Stimulated activated CD8-positive, alpha-beta memory T cell treated with anti-CD3 and anti-CD28 coated beads, Interleukin-12 subunit alpha, Interleukin-12 subunit beta, amount 100 ng/mL, for 24 hours (primary cell): Measurements from ENCODE around the gene SMPD3.

Experiments used
- DNase-seq: peaks from one replicate; pipeline ENCODE4 v3.0.0-alpha.2; 2020; ENCODE audit errors: extremely low read depth

Gene SMPD3

DNA sequence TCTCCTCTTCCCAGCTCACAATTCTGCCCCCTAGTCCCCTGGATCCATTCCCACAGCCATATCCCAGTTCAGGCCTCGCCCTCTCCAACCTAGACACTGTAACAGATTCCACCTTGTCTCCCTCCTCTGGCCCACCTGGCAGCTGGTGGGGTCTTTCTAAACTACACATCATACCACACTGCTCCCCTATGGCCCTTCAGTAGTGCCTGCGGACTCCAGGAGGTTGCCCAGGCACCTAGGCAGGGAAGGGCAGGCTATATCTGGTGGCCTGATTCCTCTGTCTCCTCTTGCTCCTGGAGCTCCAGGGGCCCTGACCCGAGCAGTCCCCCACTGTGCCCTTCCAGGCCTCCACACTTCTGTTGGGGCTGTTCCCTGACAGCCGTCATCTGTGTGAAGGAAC, 64.5 kb downstream of the SMPD3 start:
- DNase-seq = no peak

DNA sequence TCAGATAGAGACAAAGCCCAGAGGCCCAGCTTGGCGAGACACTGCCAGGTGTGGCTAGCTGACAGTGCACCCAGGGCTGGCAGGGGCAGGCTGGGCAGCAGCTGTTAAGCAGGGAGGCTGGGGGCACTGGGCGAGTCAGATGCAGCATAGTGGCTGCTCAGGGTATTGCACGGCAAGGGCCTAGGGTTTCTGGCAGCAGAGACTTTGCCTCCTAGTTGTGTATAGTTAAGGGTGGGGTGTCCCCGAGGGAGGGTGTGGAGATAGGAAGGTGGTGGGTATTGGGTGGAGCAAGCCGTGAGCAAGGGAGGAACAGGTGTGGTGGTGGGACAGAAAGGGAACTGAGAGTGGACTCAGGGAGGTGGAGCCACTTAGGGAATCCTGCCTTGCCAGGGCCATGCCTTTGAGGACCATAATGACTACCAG, 66.0 kb downstream of the SMPD3 start:
- DNase-seq = no peak

DNA sequence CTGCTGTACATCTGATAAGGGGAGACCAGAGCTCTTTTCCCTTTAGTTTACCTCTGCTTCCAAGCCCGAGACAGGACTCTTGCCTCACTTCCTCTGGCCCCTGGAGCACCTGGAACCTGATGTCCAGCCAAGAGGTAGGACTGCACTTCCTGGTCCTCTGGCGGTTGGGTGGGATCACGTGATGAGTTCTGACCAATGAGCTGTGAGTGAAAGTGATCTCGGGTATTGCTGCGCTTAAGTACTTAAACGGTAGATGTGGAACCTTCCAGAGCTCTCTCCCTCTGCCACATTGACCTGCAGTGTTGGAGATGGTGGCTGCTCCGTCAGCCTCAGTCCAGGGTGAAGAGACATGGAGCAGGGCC, 67.0 kb downstream of the SMPD3 start:
- DNase-seq = no peak

DNA sequence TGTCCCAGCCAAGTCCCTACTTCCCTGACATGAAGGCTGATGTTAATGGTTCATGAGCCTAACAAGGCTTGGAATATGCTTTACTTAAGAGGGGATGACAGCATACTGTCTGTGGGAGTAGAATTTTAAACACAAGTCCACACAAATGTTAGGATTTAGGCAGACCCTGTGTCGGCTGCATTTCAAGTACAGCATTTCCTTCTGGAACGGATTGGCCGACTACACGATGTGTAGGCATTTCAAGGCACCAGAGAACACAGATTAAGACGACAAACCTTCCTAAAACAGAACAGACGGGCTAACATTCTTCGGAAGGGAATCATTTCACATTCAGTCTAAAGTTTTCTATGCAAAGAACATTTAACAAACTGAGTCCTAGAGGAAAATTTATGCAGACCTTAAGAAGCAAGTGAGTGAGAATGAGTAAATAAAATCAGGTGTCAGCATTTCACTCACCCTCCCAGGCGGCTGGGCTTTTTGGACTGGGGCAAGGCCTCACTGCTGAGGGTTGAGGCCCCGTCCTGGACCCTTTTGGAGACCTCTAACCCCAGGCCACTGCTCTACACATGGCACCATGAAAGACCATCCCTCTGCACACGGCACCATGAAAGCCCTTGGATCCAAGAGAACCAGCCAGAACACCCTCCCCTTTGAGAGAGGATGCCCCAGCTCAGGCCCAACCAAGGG, 67.5 kb downstream of the SMPD3 start:
- no peak for DNase-seq

DNA sequence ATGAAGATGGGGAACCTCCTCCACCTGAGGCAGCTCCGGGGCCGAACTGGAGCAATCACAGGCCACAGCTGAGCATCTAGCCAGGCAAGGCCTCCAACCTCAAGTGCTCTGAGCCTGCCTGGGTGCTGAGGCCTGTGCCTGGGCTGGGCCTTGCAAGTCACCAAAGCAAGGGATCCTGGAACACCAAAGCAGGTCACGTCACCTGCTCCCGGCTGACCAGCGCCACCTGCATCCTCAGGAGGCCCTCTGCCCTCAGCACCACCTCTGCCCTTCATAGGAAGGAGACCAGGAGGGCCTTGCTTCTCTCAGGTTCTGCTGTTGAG, 68.0 kb downstream of the SMPD3 start:
- no peak for DNase-seq

DNA sequence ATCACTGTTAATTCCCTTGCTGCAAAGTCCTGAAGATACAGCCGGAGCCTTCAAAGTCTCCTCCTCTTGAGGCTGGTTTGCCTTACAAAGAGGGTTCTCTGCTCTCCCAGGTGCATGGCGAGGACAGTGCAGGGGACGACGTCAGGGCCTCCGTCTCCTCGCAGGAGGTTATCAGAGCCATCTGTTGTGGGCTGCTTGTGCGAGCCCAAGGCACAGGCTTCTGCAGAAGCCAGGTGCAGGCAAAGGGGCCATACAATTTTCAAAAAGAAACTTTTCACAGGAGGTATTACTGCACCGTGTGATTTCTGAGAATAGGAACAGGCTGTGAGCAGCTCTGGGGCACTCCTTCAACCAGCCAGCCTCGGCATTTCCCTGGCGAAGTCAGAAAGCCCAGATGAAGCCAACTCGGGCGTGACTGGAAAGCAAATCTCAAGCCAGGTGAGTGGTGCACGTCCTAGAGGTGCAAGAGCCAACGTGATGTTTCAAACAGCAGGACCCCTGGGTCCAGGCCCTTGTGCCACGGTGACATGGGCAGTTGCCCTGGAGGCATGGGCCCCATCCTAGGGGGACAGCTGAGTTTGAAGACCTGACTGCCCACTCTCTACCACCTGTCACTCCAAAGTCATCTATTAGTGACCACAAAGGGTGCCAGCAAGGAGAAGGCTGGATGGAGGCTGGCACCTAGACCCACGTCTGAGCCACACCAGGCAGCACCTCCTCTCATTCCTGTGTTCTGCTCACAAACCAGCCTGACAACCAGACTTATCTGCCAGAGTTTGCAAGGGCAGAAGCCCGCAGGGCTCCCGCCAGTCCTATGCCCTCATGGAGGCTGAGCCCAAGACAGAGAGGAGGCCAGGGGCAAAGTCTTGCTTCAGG, 68.6 kb downstream of the SMPD3 start:
- no peak for DNase-seq

DNA sequence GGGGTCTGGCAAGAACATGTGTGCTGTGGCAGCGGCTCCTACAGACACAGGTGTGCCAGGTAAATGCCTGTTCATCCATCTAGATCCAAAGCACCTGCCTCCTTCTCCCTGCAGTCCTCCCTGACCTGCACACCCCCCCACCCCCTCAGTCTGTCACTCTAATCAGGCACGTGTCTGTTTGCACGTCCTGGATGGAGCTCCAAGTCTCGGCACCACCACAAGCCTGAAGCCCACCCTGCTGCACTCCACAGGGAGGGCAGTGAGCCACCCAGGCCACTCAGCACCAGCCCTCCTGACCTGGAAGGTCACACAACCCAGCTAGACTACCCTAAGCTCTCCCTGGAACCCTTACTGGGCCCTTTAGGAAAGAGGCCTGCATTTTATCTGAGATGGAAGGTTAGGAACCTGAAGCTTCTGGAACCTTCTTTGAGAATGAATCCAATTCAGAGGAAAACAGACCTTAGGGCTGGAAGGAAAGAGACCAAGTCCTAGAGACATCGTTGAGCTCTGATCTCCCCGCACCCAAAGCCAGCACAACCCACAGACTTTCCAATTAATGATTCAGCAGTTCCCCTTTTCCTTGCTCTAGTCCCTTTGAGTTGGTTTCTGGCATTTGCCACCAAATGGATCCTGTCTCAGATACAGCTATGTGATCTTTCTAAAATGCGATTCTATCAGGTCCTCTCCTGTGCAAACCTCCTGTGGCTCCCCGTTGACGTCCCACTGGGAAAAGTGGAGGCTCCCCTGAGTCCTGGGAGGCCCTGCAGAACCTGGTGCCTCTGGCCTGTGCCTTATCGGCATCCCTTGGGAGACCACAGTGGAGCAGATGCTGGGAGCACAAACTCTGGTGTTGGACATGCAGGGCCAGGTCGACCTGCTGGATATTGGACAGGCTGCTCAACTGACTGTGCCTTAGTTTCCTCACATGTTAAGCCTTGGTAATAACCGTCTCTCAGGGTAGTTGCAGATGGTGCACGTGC, 69.6 kb downstream of the SMPD3 start:
- DNase-seq = no peak

DNA sequence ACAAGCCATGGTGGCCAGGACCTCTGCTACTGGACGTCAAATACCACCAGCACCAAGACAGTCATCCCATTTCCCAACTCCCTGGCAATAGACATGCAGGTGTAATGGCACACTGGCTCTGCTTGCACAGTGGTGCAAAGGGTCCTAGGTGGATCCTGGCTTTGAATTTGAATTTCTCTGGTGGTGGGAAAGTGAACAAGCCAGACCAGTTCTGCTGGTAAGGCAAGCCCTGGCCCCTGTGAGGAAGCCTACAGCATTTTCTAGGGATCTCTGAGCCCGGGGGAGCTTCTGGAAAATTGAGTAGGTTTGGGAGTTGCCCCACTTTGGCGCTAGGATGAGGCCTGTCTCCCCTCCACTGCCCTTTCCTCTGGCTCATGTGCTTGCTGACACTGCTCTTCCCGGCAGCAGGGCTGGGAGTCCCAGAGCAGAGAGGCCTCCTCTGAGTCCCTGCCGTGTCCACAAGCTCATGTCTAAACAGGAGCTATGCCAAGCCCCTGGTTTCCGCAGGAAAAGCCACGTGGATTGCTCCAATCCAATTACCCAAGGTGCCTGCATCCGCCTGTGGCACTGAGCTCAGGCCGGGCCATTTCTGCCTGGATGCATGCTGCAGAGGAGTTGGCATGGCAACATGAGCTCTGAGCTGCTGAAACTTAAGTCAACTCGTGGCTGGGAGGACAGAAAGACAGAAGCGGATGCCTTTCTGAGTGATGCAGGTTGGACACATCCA, 70.5 kb downstream of the SMPD3 start:
- DNase-seq = no peak

DNA sequence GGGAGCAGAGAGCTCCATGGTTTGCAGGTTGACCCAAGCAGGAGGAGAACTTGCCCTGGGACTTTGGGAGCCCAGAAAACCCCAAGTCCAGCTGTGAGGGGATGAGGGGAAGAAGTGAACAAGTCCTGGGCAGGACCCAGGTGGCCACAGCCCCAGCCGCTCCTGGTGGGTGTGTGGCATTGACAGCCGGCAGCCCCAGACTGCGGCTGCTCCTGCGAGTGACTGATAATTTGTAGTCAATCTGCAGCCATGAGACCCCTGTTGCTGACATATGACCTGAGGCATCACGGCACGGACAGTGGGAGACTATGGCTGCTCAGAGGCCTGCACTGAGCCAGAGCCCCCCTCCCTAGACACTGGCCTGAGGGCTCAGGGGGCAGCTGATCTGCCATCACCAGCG, 71.1 kb downstream of the SMPD3 start:
- no peak for DNase-seq

DNA sequence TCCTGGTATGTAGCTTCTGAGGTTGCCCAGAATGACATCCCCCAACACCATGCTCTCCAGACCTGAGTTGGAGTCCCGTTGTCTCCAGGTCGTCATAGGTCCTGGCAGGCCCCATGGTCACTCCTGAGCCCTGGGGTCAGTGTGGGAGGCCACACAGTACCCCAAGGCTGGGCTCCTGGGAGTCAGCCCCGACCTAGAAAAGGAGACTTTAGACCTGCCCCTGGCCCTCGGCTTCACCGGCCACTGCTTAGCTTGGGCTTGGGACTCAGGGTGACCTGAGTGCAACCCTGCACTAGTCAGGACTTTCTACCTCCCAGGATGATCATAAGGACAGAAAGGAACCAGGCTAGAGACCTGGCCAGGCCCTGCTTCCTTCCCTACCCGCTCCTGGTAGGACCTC, 71.7 kb downstream of the SMPD3 start:
- DNase-seq = no peak

DNA sequence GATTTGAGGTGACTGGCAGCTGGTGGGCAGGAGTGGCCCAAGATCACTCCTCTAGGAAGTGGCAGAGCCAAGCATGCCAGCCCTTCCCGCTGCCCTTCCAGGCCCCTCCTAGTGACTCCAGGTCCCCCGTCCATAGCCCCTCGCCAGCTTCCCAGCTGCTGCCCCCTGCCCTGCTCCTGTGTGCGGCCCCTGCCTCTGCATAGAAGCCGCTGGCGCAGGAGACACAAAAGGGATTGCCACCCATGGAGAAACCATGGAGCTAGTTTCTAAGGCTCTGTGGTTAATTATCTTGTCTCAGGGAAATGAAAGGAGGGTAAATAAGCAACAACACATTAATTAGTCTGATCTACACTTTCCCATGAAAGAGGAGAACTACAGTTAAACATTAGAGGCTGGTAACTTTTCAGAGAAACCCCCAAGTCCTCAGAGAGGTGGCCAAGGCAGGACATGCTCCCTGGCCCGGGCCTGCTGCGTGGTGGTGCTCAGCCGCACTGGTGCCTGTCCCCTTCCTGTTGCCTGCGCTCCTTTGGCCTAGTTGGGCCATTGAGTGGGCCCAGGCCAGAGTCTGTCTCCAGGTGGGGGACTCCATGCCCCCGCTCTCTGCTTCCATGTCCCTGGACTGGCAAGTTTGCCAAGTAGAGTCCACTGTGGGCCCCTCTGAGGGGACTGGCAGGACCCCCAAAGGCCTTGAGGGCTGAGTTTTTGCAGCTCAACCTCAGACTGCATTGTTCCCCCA, 72.3 kb downstream of the SMPD3 start:
- DNase-seq = no peak

DNA sequence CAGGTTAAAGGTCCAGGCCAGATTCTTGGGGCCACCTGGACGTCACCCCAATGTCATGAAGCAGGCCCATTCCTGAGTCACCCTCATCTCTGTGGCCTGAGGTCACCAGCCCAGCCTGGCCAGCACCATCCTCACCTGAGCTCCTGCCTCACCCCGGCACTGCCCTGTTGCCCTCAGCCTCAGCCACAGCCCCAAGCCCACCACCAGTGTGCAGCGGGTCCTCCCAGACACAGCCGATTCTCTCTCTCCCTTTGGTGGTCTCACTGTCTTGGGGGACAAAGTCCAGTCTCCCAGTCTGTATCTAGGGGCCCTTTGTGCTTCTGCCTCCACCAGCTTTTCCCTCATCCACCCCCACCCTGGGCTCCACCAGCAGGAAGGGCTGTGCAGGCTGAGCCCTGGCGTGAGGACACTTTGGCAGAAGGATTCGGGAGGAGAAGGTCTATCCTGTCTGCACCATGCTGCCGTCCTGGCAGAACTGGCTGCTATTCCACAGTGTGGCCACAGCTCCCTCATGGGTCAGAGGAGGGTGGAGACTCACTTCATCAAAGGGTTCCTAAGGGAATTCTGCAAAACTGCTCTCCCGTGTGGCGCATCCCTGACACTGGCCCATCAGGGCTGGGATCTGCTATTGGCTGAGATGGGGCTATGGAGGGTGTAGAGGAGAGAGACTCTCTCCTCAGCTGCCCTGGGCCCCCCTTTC, 73.2 kb downstream of the SMPD3 start:
- no peak for DNase-seq

DNA sequence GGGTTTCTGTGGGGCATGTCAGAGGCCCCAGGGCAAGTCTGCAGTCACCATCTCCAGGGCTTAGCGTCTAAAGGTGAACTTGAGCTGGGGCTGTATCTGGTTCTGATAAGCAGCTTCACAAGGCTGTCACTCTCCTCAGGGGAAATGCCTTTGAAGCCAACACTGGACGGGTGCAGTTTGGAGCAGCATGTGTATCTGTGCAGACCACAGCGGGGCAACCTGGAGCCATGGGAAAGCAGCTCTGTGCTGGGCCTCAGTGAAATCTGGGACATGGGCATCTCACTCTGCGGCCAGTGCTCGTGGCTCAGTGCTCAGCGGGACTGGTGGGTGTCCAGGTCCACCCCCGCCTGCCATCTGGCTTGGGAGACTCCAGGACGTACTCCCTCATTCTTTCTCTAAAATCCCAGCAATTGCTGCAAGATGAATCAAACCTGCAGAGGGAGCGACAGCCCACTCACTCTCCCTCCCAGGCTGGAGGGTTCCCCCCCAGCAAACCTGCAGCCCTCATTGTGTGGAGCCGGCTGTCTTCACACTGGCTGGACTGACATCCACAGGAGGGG, 74.0 kb downstream of the SMPD3 start:
- DNase-seq = no peak

DNA sequence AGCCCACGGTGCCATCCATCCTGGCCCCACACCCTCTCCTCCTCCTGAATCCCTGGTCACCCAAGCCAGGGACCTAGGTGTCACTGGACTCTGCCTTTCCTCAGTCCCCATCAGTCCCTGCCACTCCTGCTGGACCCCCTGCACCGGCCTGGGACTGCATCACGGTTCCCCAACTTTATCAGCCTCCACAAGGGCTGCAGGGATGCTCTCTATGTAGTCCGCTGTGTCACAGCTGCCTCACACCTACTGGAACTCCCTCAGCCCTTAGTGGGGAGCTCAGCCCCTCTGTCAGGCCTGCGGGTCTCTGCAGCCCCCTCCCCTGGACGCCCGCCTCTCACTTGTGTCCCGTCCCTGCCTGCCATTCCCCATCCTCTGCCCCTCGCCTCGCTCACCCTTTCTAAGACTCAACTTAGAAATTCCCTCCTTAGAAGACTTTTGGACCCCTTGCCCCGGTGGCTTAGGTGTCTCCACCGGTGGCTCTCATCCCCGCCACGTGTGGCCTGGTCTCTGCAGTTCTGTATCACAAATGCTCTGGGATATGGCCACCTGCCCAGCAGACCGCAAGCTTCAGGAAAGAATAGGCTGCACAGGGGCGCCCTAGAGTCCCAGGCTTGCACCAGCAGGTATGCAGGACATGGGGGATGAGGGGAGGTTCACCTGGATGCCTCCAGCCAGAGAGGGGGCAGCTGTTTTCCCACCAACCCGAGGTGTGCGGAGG, 74.6 kb downstream of the SMPD3 start:
- no peak for DNase-seq

DNA sequence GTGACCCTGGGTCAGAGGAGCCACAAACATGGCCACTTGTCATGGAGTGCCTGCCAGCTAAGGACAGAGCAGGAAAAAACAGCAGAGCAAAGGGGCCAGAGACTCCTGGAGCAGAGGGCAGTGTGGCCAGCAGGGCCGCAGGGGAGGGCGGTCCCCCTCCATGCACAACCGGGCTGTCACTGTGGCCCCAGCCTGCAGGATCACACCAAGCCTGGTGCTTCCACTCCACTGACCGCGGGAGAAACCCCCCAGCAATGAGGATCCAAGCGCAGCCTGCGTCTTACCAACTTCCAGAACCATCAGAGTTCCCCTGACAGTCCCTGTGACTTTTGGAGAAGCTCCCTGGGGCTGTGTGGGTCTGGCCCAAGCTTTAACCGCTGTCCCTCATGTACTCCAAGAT, 75.5 kb downstream of the SMPD3 start:
- no peak for DNase-seq

DNA sequence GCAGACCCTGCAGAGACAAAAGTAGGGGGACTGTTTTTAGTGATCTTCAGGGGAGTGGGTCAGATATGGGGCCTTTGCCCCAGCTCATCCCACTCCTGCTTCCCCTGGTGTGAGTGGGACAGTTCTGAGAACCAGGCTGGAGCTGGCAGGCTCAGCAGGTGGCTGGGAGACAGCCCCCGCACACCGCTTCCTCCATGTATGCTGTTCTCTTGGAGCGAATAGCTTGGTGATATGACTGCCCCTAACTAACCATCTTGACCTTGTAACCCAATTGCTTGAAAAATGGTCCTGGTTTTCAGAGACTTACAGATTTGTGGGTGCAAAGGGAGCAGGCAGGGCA, 76.0 kb downstream of the SMPD3 start:
- no peak for DNase-seq

DNA sequence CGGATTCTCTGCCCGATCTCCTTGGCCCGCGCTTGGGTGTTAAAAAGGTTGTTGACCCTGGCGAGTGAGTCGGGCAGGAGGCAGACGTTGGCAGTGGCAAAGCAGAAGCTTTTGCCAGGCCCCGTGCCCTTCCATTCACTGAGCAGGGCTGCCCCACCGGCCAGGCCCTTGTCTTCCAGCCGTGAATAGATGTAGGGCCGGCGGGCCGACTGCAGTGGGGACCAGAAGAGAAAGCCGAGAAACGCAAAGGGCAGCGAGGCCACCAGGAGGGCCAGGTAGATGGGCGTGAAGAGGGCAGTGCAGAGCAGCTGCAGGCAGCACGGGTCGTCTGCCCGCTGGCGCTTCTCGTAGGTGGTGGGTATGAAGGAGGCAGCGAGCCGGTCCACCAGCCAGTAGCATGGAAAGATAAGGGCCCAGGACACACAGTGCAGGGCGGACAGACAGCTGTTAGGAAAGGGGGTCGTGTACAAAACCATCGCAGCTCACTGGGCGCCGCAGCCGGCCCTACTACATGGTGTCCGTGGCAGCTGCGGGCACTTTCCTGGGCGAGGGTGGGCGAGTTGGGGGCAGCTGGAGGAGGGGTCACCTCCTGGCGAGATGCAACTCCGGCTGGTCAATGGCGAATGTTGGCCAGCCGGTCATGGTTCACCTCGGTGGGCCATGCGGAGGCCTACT, 76.5 kb downstream of the SMPD3 start:
- no peak for DNase-seq

DNA sequence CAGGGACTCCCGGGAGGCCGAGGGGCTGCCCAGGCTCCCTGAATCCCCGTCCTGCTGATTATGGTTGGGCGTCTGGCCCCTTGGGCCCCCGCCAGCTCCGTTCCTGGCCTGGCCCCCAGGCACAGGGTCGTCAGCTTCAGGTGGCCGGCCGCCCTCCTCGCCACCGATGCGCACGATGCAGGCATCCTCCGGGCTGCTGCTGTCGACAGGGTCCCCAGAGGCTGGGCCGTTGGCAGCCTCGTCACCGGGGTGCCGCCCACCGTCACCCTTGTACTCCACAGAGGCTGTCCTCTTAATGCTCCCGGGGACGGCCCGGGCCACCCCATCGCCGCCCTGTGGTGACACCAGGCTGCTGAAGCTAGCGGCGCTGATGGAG, 77.0 kb downstream of the SMPD3 start:
- no peak for DNase-seq
